ENCODE measurements around the gene GALNT17.

- TF ChIP-seq YY1 (IDR thresholded peaks at IDR 0.05; ENCODE audit: insufficient read depth, insufficient read length) (no peak), ZNF274 (IDR thresholded peaks at IDR 0.05; ENCODE audit: low read depth, low read length) (no peak)
Measured at GRCh38 chr7:71539615-71540014, 407.7 kb downstream of the GALNT17 start.
